Liver (tissue), 9 donors: ENCODE results near the gene MYH14. TPM values are rescaled to one million over a fixed set of nuclear protein-coding genes. Genes with fewer than 3 reads are reported as not detected.

Experiments
- DNase-seq: peaks from one replicate; pipeline ENCODE4 v3.0.0-alpha.2; 2017; ENCODE audit warnings: low spot score
- H3K27ac ChIP-seq, 2 donors: one replicate each; pipeline ENCODE4 v1.7.0; 2013; ENCODE audit warnings: inconsistent platforms in 2 of 2, low read length in 2 of 2, control low read depth in 1 of 2, low read depth in 1 of 2, mild to moderate bottlenecking in 1 of 2
- H3K27me3 ChIP-seq, 4 donors: one replicate each; pipeline versions ENCODE4 v1.6.1 to v1.7.0; 2013; ENCODE audit warnings: low read length in 3 of 4, inconsistent platforms in 1 of 4, mild to moderate bottlenecking in 1 of 4, moderate library complexity in 1 of 4; ENCODE audit not compliant: control insufficient read depth in 4 of 4, insufficient read depth in 4 of 4
- H3K36me3 ChIP-seq, 4 donors: one replicate each; pipeline versions ENCODE4 v1.6.1 to v1.7.0; 2013; ENCODE audit warnings: low read length in 3 of 4, mild to moderate bottlenecking in 3 of 4, low read depth in 1 of 4, moderate library complexity in 1 of 4; ENCODE audit not compliant: control insufficient read depth in 4 of 4, insufficient read depth in 3 of 4
- H3K4me1 ChIP-seq, 4 donors: one replicate each; pipeline versions ENCODE4 v1.6.1 to v1.7.0; 2013; ENCODE audit warnings: low read length in 3 of 4, mild to moderate bottlenecking in 3 of 4, moderate library complexity in 1 of 4; ENCODE audit not compliant: control insufficient read depth in 4 of 4, insufficient read depth in 4 of 4
- H3K4me3 ChIP-seq, 3 donors: one replicate each; pipeline versions ENCODE4 v1.6.1 to v1.7.0; 2013; ENCODE audit warnings: low read length in 3 of 3, control low read depth in 1 of 3, low read depth in 1 of 3, mild to moderate bottlenecking in 1 of 3
- H3K9ac ChIP-seq, 2 donors: one replicate each; pipeline ENCODE4 v1.7.0; 2013; ENCODE audit warnings: low read length in 2 of 2, mild to moderate bottlenecking in 2 of 2, moderate library complexity in 2 of 2, control low read depth in 1 of 2, low read depth in 1 of 2
- H3K9me3 ChIP-seq, 4 donors: one replicate each; pipeline versions ENCODE4 v1.6.1 to v1.7.0; 2013; ENCODE audit warnings: low read length in 3 of 4; ENCODE audit not compliant: control insufficient read depth in 4 of 4
- EGR1 ChIP-seq, 2 donors: IDR thresholded peaks; 2 replicates each; pipeline ENCODE4 v1.6.1; 2016 to 2018; ENCODE audit warnings: antibody characterized with exemption in 2 of 2, low read depth in 2 of 2
- FOXA1 ChIP-seq: IDR thresholded peaks from 2 replicates; pipeline ENCODE4 v1.6.1; 2016; ENCODE audit warnings: antibody characterized with exemption
- FOXA2 ChIP-seq: IDR thresholded peaks from 2 replicates; pipeline ENCODE4 v1.6.1; 2016; ENCODE audit warnings: antibody characterized with exemption
- GABPA ChIP-seq, 2 donors: IDR thresholded peaks in 1 of 2; conservative IDR thresholded peaks in 1 of 2; 2 replicates each; pipeline ENCODE4 v1.6.1; 2016; ENCODE audit warnings: antibody characterized with exemption in 2 of 2, mild to moderate bottlenecking in 1 of 2, moderate library complexity in 1 of 2
- HNF4A ChIP-seq, 2 donors: conservative IDR thresholded peaks; 2 replicates each; pipeline ENCODE4 v1.6.1; 2016; ENCODE audit warnings: antibody characterized with exemption in 2 of 2, mild to moderate bottlenecking in 2 of 2
- HNF4G ChIP-seq: IDR thresholded peaks from 2 replicates; pipeline ENCODE4 v1.6.1; 2016; ENCODE audit warnings: antibody characterized with exemption
- JUND ChIP-seq, 2 donors: IDR thresholded peaks; 2 replicates each; pipeline ENCODE4 v1.6.1; 2016; ENCODE audit warnings: antibody characterized with exemption in 2 of 2
- NR2F2 ChIP-seq: IDR thresholded peaks from 2 replicates; pipeline ENCODE4 v1.6.1; 2016; ENCODE audit warnings: antibody characterized with exemption
- RAD21 ChIP-seq, 2 donors: IDR thresholded peaks; 2 replicates each; pipeline ENCODE4 v1.6.1; 2016; ENCODE audit warnings: antibody characterized with exemption in 2 of 2, mild to moderate bottlenecking in 2 of 2
- RXRA ChIP-seq, 2 donors: IDR thresholded peaks; 2 replicates each; pipeline ENCODE4 v1.6.1; 2017 to 2018; ENCODE audit warnings: antibody characterized with exemption in 2 of 2, mild to moderate bottlenecking in 1 of 2
- SP1 ChIP-seq: IDR thresholded peaks from 2 replicates; pipeline ENCODE4 v1.6.1; 2018; ENCODE audit warnings: antibody characterized with exemption, mild to moderate bottlenecking
- TAF1 ChIP-seq: conservative IDR thresholded peaks from 2 replicates; pipeline ENCODE4 v1.6.1; 2016; ENCODE audit warnings: antibody characterized with exemption, mild to moderate bottlenecking
- YY1 ChIP-seq: IDR thresholded peaks from 2 replicates; pipeline ENCODE4 v1.6.1; 2016; ENCODE audit warnings: antibody characterized with exemption, mild to moderate bottlenecking
- WGBS: extraction: QIAGEN DNeasy Blood & Tissue Kit; methylation state at CpG from one replicate; pipeline ENCODE4 v1.1.7; 2013; 5-methylcytosine and 5-hydroxymethylcytosine counted together
- polyA plus RNA-seq, 2 donors: library from polyadenylated mRNA; stranded (reverse) in 1 of 2; unstranded in 1 of 2; fragments of 200-250 nt in 1 of 2; fragments of >200 nt in 1 of 2; fragmentation: Nextera tagmentation in 1 of 2; extraction: Ambion mirVana in 1 of 2; gene quantifications; one replicate each; pipeline versions ENCODE4 v1.2.1 to v1.2.3, GENCODE V29; 2013 to 2015
- total RNA-seq, 2 donors: library from RNA; depleted of rRNA; stranded (reverse); fragments of >200 nt; gene quantifications; one replicate each; pipeline ENCODE4 v1.2.3, GENCODE V29; 2014
- TF ChIP-seq, protein P1 (sequence below): IDR thresholded peaks from 2 replicates; pipeline ENCODE4 v1.6.1; 2016; ENCODE audit warnings: antibody characterized with exemption
- TF ChIP-seq, protein P2 (sequence below): IDR thresholded peaks from 2 replicates; pipeline ENCODE4 v1.6.1; 2016; ENCODE audit warnings: antibody characterized with exemption
- TF ChIP-seq, protein P3 (sequence below): fragments of 150-350 bp; IDR thresholded peaks from 2 replicates; pipeline ENCODE4 v1.5.1; 2017; ENCODE audit warnings: improper control_type of control experiment, low read depth, low read length; ENCODE audit not compliant: missing input control
- TF ChIP-seq, protein P4 (sequence below): IDR thresholded peaks from 2 replicates; pipeline ENCODE4 v1.6.1; 2016; ENCODE audit warnings: antibody characterized with exemption, mild to moderate bottlenecking
- TF ChIP-seq, protein P5 (sequence below): IDR thresholded peaks from 2 replicates; pipeline ENCODE4 v1.6.1; 2016; ENCODE audit warnings: antibody characterized with exemption
- donor health status: healthy.
- donor health status: healthy.
- donor health status: healthy.
- donor health status: healthy.
- donor health status: healthy.

MYH14 gene
- total and polyA plus RNA-seq, 4 donors: 12.4 to 37.5 (median 25.5) TPM

DNA sequence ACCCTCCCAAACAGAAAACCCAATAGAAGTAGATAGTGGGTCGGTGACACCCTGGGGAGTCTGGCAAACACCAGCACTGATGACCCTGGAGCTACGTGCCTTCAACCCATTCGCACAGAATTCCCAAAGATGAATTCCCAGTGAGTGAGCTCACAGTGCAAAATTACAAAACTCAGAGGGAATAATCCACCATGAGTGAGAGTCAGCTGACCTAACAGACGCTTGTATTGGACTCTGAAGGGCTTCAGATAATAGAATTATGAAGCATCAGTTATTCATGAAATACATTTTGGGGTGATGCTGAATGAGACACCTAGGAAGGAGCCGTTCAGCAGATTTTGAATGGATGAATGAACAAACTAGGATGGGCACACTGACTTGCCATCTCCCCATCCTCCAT, 85.5 kb downstream of the MYH14 start:
- Histone ChIP-seq H3K4me1 (no peaks in the 10 kb centered on the region), H3K4me3 (no peak overlapping the region), H3K27me3 (no peaks in the 10 kb centered on the region), H3K9ac (no peak overlapping the region), H3K27ac (no peak overlapping the region), H3K36me3 (peaks cover 12 to 65% (median 29%) of the 10 kb centered on the region in 4 donors), H3K9me3 (no peaks in the 10 kb centered on the region)
- DNase-seq: no peak
- 93% methylated on average over 5 of the region's 5 CpGs for WGBS
- TF ChIP-seq FOXA2 (no peak), RAD21 (IDR thresholded peaks at IDR 0.05) (no peak), RXRA (IDR thresholded peaks at IDR 0.05) (no peak), HNF4A (conservative IDR thresholded peaks at IDR 0.05) (no peak), FOXA1 (no peak), SP1 (no peak), YY1 (no peak), EGR1 (IDR thresholded peaks at IDR 0.05; ENCODE audit: low read depth in 2 of 2) (no peak), NR2F2 (no peak), JUND (IDR thresholded peaks at IDR 0.05) (no peak), GABPA (IDR thresholded peaks at IDR 0.05 in 1 of 2, conservative IDR thresholded peaks at IDR 0.05 in 1 of 2) (no peak)
- TF ChIP-seq, protein P1, sequence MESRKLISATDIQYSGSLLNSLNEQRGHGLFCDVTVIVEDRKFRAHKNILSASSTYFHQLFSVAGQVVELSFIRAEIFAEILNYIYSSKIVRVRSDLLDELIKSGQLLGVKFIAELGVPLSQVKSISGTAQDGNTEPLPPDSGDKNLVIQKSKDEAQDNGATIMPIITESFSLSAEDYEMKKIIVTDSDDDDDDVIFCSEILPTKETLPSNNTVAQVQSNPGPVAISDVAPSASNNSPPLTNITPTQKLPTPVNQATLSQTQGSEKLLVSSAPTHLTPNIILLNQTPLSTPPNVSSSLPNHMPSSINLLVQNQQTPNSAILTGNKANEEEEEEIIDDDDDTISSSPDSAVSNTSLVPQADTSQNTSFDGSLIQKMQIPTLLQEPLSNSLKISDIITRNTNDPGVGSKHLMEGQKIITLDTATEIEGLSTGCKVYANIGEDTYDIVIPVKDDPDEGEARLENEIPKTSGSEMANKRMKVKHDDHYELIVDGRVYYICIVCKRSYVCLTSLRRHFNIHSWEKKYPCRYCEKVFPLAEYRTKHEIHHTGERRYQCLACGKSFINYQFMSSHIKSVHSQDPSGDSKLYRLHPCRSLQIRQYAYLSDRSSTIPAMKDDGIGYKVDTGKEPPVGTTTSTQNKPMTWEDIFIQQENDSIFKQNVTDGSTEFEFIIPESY: no peak
- TF ChIP-seq, protein P2, sequence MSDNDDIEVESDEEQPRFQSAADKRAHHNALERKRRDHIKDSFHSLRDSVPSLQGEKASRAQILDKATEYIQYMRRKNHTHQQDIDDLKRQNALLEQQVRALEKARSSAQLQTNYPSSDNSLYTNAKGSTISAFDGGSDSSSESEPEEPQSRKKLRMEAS: no peak
- TF ChIP-seq, protein P3, sequence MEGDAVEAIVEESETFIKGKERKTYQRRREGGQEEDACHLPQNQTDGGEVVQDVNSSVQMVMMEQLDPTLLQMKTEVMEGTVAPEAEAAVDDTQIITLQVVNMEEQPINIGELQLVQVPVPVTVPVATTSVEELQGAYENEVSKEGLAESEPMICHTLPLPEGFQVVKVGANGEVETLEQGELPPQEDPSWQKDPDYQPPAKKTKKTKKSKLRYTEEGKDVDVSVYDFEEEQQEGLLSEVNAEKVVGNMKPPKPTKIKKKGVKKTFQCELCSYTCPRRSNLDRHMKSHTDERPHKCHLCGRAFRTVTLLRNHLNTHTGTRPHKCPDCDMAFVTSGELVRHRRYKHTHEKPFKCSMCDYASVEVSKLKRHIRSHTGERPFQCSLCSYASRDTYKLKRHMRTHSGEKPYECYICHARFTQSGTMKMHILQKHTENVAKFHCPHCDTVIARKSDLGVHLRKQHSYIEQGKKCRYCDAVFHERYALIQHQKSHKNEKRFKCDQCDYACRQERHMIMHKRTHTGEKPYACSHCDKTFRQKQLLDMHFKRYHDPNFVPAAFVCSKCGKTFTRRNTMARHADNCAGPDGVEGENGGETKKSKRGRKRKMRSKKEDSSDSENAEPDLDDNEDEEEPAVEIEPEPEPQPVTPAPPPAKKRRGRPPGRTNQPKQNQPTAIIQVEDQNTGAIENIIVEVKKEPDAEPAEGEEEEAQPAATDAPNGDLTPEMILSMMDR: no peak
- TF ChIP-seq, protein P4, sequence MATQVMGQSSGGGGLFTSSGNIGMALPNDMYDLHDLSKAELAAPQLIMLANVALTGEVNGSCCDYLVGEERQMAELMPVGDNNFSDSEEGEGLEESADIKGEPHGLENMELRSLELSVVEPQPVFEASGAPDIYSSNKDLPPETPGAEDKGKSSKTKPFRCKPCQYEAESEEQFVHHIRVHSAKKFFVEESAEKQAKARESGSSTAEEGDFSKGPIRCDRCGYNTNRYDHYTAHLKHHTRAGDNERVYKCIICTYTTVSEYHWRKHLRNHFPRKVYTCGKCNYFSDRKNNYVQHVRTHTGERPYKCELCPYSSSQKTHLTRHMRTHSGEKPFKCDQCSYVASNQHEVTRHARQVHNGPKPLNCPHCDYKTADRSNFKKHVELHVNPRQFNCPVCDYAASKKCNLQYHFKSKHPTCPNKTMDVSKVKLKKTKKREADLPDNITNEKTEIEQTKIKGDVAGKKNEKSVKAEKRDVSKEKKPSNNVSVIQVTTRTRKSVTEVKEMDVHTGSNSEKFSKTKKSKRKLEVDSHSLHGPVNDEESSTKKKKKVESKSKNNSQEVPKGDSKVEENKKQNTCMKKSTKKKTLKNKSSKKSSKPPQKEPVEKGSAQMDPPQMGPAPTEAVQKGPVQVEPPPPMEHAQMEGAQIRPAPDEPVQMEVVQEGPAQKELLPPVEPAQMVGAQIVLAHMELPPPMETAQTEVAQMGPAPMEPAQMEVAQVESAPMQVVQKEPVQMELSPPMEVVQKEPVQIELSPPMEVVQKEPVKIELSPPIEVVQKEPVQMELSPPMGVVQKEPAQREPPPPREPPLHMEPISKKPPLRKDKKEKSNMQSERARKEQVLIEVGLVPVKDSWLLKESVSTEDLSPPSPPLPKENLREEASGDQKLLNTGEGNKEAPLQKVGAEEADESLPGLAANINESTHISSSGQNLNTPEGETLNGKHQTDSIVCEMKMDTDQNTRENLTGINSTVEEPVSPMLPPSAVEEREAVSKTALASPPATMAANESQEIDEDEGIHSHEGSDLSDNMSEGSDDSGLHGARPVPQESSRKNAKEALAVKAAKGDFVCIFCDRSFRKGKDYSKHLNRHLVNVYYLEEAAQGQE: no peak

DNA sequence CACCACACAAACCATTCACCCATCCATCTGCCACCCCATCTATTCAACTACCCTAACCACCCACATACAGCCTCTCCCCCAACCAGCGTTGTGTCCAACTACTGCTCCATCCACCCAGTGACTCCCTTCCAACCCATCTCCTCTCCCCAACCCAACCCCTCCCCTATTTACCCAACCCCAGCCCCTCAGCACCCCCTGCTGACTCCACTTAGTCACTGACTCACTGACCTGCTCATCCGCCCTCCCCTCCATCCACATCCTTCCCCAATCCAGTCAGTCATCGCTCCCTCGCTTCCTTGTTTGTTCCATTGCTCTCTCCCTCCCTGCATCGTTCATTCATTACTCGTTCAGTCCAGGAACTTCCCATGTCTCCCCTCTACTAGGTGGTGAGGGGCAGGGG, 86.6 kb downstream of the MYH14 start:
- Histone ChIP-seq H3K4me3 (no peak overlapping the region), H3K36me3 (peaks cover 12 to 64% (median 32%) of the 10 kb centered on the region in 4 donors), H3K9ac (no peak overlapping the region), H3K4me1 (no peaks in the 10 kb centered on the region), H3K27me3 (no peaks in the 10 kb centered on the region), H3K9me3 (no peaks in the 10 kb centered on the region), H3K27ac (no peak overlapping the region)
- DNase-seq: no peak
- WGBS: 87% methylated on average over 6 of the region's 6 CpGs
- TF ChIP-seq YY1: no peak
- TF ChIP-seq HNF4A (conservative IDR thresholded peaks at IDR 0.05): no peak
- TF ChIP-seq EGR1 (IDR thresholded peaks at IDR 0.05; ENCODE audit: low read depth in 2 of 2): no peak
- TF ChIP-seq, protein P3: no peak
- TF ChIP-seq SP1: no peak
- TF ChIP-seq RXRA (IDR thresholded peaks at IDR 0.05): no peak
- no peak for TF ChIP-seq RAD21 (IDR thresholded peaks at IDR 0.05)
- no peak for TF ChIP-seq NR2F2
- TF ChIP-seq, protein P4: no peak
- TF ChIP-seq JUND (IDR thresholded peaks at IDR 0.05): no peak
- no peak for TF ChIP-seq TAF1
- no peak for TF ChIP-seq HNF4G
- TF ChIP-seq FOXA1: no peak
- TF ChIP-seq, protein P5, sequence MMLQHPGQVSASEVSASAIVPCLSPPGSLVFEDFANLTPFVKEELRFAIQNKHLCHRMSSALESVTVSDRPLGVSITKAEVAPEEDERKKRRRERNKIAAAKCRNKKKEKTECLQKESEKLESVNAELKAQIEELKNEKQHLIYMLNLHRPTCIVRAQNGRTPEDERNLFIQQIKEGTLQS: no peak
- no peak for TF ChIP-seq GABPA (IDR thresholded peaks at IDR 0.05 in 1 of 2, conservative IDR thresholded peaks at IDR 0.05 in 1 of 2)
